Endothelial cell of umbilical vein (primary cell): ENCODE measurements around the gene DCAF4.

Experiments
- EZH2 ChIP-seq: IDR thresholded peaks from 2 replicates; pipeline ENCODE4 v1.6.1; 2012; ENCODE audit warnings: borderline replicate concordance, low read depth, mild to moderate bottlenecking, moderate library complexity, low read length, inconsistent platforms; ENCODE audit not compliant: severe bottlenecking
- JUN ChIP-seq: IDR thresholded peaks from 2 replicates; pipeline ENCODE4 v1.6.1; 2011; ENCODE audit warnings: borderline replicate concordance, low read depth; ENCODE audit not compliant: insufficient read length, insufficient read depth
- POLR2A ChIP-seq: IDR thresholded peaks from 2 replicates; pipeline ENCODE4 v1.6.1; 2012; ENCODE audit warnings: low read depth, mild to moderate bottlenecking, control low read depth, low read length
- POLR2AphosphoS5 ChIP-seq: IDR thresholded peaks from 2 replicates; pipeline ENCODE4 v1.6.1; 2012; ENCODE audit warnings: low read depth, mild to moderate bottlenecking, control low read depth, low read length, moderate library complexity; ENCODE audit not compliant: insufficient read depth
- TF ChIP-seq, protein P1 (sequence below), 2 donors: IDR thresholded peaks; 1 replicate in 1 of 2; 2 replicates in 1 of 2; pipeline ENCODE4 v1.5.1; 2011; ENCODE audit warnings: low read length in 2 of 2, mild to moderate bottlenecking in 2 of 2, moderate library complexity in 2 of 2, control low read depth in 1 of 2, inconsistent platforms in 1 of 2, low read depth in 1 of 2; ENCODE audit not compliant: insufficient read depth in 1 of 2; ENCODE audit errors: extremely low read depth in 1 of 2

DNA sequence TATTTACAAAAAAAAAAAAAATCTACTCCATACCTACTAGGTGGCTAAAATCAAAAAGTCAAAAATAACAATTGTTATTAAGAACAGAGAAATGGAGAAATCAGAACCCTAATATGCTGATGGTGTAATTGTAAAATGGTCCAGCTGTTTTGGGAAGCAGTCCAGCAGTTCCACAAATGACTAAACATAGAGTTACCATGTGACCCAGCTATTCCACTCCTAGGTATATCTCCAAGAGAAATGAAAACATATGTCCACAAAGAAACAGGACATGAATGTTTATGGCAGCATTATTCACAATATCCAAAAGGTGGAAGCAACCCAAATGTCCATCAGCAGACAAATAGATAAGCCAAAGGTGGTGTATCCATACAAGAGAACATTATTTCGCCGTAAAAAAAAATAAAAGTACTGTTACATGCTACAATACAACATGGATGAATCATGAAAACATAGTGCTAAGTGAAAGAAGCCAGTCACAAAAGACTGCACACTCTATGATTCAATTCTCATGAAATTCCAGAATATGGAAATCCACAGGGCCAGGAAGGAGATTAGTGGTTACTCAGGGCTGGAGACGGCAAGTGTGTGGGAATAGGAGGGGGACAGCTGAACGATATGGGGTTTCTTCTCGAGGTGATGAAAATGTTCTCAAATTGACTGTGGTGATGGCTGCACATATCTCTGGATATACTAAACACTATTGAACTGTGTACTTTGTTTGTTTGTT is 23.3 kb upstream of the DCAF4 start:
- TF ChIP-seq, protein P1, sequence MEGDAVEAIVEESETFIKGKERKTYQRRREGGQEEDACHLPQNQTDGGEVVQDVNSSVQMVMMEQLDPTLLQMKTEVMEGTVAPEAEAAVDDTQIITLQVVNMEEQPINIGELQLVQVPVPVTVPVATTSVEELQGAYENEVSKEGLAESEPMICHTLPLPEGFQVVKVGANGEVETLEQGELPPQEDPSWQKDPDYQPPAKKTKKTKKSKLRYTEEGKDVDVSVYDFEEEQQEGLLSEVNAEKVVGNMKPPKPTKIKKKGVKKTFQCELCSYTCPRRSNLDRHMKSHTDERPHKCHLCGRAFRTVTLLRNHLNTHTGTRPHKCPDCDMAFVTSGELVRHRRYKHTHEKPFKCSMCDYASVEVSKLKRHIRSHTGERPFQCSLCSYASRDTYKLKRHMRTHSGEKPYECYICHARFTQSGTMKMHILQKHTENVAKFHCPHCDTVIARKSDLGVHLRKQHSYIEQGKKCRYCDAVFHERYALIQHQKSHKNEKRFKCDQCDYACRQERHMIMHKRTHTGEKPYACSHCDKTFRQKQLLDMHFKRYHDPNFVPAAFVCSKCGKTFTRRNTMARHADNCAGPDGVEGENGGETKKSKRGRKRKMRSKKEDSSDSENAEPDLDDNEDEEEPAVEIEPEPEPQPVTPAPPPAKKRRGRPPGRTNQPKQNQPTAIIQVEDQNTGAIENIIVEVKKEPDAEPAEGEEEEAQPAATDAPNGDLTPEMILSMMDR (IDR thresholded peaks at IDR 0.05; ENCODE audit: extremely low read depth in 1 of 2, insufficient read depth in 1 of 2, low read depth in 1 of 2, low read length in 2 of 2): no peak
- TF ChIP-seq POLR2AphosphoS5 (no peak), JUN (no peak), POLR2A (no peak), EZH2 (no peak)
